Adrenal gland (tissue), 5 donors: ENCODE data around the gene STN1.

Experiments
- POLR2A ChIP-seq, 2 donors: fragments of 450-650 bp; IDR thresholded peaks; one replicate each; pipeline ENCODE4 v1.6.1; 2017; ENCODE audit warnings: antibody characterized with exemption in 2 of 2, mild to moderate bottlenecking in 2 of 2, moderate library complexity in 1 of 2
- TF ChIP-seq, protein P1 (sequence below), 6 experiments: fragments of 450-650 bp in 4 of 6; fragments of 200-600 bp in 2 of 6; sonication (generic) in 1 of 6; IDR thresholded peaks; 1 replicate in 5 of 6; 2 replicates in 1 of 6; pipeline versions ENCODE4 v1.5.1 to v1.8.0; 2016 to 2021; ENCODE audit warnings: antibody characterized with exemption in 6 of 6, mild to moderate bottlenecking in 2 of 6, moderate library complexity in 1 of 6
- donor health status: DM: no; HTN: no; CAD: no.

DNA sequence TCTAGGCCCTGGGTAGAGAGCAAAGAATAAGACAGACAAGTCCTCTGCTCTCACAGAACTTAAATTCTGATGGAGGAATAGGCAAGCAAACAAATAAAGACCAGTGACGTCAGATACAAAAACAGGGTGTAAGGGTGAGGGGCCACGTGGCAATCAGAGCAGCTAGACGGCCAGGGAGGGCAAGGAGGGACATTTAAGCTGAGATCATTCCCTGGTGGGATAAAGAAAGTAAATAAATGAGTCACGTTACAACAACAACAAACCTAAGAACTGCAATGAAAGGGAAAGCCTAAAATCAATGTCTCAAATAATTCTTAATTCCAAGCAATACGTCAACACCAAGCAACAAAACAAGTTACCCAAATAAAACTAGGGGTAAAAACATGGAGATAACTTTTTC, 21.8 kb downstream of the STN1 start:
- TF ChIP-seq, protein P1, sequence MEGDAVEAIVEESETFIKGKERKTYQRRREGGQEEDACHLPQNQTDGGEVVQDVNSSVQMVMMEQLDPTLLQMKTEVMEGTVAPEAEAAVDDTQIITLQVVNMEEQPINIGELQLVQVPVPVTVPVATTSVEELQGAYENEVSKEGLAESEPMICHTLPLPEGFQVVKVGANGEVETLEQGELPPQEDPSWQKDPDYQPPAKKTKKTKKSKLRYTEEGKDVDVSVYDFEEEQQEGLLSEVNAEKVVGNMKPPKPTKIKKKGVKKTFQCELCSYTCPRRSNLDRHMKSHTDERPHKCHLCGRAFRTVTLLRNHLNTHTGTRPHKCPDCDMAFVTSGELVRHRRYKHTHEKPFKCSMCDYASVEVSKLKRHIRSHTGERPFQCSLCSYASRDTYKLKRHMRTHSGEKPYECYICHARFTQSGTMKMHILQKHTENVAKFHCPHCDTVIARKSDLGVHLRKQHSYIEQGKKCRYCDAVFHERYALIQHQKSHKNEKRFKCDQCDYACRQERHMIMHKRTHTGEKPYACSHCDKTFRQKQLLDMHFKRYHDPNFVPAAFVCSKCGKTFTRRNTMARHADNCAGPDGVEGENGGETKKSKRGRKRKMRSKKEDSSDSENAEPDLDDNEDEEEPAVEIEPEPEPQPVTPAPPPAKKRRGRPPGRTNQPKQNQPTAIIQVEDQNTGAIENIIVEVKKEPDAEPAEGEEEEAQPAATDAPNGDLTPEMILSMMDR (IDR thresholded peaks at IDR 0.05) = no peak
- no peak for TF ChIP-seq POLR2A (IDR thresholded peaks at IDR 0.05)
